ENCODE results near the gene DENND2A.
"Not testable (repeated sequence)": the region's sequence is repeated elsewhere in the genome, so short reads cannot be mapped to it uniquely, and the experiment has no call there.

- TF ChIP-seq, protein P1, sequence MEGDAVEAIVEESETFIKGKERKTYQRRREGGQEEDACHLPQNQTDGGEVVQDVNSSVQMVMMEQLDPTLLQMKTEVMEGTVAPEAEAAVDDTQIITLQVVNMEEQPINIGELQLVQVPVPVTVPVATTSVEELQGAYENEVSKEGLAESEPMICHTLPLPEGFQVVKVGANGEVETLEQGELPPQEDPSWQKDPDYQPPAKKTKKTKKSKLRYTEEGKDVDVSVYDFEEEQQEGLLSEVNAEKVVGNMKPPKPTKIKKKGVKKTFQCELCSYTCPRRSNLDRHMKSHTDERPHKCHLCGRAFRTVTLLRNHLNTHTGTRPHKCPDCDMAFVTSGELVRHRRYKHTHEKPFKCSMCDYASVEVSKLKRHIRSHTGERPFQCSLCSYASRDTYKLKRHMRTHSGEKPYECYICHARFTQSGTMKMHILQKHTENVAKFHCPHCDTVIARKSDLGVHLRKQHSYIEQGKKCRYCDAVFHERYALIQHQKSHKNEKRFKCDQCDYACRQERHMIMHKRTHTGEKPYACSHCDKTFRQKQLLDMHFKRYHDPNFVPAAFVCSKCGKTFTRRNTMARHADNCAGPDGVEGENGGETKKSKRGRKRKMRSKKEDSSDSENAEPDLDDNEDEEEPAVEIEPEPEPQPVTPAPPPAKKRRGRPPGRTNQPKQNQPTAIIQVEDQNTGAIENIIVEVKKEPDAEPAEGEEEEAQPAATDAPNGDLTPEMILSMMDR (IDR thresholded peaks at IDR 0.05 in 4 of 5, conservative IDR thresholded peaks at IDR 0.05 in 1 of 5): not testable (repeated sequence)
- TF ChIP-seq POLR2A (IDR thresholded peaks at IDR 0.05): not testable (repeated sequence)
Measured at GRCh38 chr7:140644761-140645160, 4.1 kb upstream of the DENND2A start.
